ENCODE data around the gene DYRK1A.

Gene DYRK1A

DNA sequence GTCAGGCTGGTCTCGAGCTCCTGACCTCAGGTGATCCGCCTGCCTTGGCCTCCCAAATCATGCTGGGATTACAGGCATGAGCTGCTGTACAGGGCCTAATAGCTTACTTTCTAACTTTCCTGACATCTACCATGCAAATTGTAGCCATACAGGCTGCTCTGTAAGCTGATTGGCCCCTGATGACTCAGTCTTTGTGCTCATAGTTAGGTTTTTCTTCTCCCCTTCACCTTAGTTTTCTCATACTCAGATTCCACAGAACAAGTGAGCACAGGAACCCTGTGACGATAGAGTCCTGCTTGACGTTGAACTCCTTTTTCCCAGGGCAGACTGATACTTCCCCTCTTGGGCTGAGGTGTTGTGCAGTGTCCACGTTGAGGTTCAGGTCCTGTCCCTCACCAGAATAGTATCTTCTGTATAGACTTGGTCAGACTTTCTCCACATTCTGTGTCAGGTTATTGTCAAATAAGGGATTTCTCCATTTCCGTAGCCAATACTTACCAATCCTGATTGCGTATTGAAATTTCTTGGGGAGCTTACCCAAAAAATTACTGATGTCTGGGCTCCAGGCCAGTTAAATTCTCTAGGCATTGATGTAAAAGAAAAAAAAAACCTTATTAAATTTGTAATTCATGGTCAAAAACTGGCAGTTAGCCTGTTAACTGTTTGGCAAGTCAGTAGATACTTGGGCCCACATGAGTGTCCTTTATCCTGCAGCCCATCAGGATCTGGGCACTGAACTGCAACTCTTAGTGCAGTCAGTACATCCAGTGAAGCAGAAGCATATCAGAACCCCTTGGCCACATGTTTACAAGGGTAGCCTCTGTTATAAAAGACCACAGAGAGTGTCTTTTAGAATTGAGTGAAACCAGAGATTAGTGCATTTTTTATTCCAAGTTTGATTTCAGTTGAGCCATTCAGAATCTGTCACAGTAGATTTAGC is 118.2 kb downstream of the DYRK1A start:
- no peak for DNase-seq
- TF ChIP-seq, protein P1, sequence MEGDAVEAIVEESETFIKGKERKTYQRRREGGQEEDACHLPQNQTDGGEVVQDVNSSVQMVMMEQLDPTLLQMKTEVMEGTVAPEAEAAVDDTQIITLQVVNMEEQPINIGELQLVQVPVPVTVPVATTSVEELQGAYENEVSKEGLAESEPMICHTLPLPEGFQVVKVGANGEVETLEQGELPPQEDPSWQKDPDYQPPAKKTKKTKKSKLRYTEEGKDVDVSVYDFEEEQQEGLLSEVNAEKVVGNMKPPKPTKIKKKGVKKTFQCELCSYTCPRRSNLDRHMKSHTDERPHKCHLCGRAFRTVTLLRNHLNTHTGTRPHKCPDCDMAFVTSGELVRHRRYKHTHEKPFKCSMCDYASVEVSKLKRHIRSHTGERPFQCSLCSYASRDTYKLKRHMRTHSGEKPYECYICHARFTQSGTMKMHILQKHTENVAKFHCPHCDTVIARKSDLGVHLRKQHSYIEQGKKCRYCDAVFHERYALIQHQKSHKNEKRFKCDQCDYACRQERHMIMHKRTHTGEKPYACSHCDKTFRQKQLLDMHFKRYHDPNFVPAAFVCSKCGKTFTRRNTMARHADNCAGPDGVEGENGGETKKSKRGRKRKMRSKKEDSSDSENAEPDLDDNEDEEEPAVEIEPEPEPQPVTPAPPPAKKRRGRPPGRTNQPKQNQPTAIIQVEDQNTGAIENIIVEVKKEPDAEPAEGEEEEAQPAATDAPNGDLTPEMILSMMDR (IDR thresholded peaks at IDR 0.05; ENCODE audit: low read depth, low read length, missing control alignments): no peak
- H3K27me3 ChIP-seq (replicated peaks): no peaks in the 10 kb centered on the region
- peaks cover 2% of the 10 kb centered on the region for H3K36me3 ChIP-seq (replicated peaks)
- no peak overlapping the region for H3K27ac ChIP-seq
- in situ Hi-C loops (cut with HindIII; ENCODE audit: low pct_ligation_motif_present, low sequenced_read_pairs): no loop called here
- H3K4me3 ChIP-seq (ENCODE audit: low read depth, low read length): no peak overlapping the region

GRCh38 chr21:37489553-37489952 is 123.0 kb downstream of the DYRK1A start:
- Histone ChIP-seq H3K36me3 (replicated peaks) (peaks cover 2% of the 10 kb centered on the region), H3K4me3 (ENCODE audit: low read depth, low read length) (no peak overlapping the region), H3K27ac (no peak overlapping the region), H3K27me3 (replicated peaks) (no peaks in the 10 kb centered on the region)
- in situ Hi-C loops (cut with HindIII; ENCODE audit: low pct_ligation_motif_present, low sequenced_read_pairs): no loop called here
- TF ChIP-seq, protein P1 (IDR thresholded peaks at IDR 0.05; ENCODE audit: low read depth, low read length, missing control alignments): no peak
- no peak for DNase-seq

GRCh38 chr21:37490084-37490483 is 123.5 kb downstream of the DYRK1A start:
- TF ChIP-seq, protein P1 (IDR thresholded peaks at IDR 0.05; ENCODE audit: low read depth, low read length, missing control alignments): no peak
- Histone ChIP-seq H3K27ac (no peak overlapping the region), H3K4me3 (ENCODE audit: low read depth, low read length) (no peak overlapping the region), H3K36me3 (replicated peaks) (peaks cover 2% of the 10 kb centered on the region), H3K27me3 (replicated peaks) (no peaks in the 10 kb centered on the region)
- in situ Hi-C loops (cut with HindIII; ENCODE audit: low pct_ligation_motif_present, low sequenced_read_pairs): no loop called here
- no peak for DNase-seq

DNA sequence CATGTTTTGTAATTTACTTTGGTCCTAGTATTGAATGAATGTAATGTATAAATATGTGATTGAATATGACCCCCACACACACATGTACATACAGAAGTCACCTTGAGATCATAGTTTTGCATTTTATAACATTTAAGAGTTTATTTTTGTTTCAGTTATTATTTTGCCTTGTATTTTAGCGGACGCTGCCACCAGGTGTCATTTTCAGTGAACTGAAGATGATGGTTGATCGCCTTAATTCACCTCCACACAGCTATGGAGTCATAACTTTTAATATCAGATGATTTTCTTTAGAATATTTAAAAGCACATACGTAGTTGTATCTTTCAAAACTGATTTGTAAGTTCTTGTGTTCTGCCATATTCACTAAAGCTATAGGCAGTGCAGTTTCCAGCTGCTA is 130.4 kb downstream of the DYRK1A start:
- no peak for DNase-seq
- H3K36me3 ChIP-seq (replicated peaks): peaks cover 5% of the 10 kb centered on the region
- H3K27ac ChIP-seq: no peak overlapping the region
- no peaks in the 10 kb centered on the region for H3K27me3 ChIP-seq (replicated peaks)
- H3K4me3 ChIP-seq (ENCODE audit: low read depth, low read length): no peak overlapping the region
- TF ChIP-seq, protein P1 (IDR thresholded peaks at IDR 0.05; ENCODE audit: low read depth, low read length, missing control alignments): no peak
- in situ Hi-C loops (cut with HindIII; ENCODE audit: low pct_ligation_motif_present, low sequenced_read_pairs): no loop called here

DNA sequence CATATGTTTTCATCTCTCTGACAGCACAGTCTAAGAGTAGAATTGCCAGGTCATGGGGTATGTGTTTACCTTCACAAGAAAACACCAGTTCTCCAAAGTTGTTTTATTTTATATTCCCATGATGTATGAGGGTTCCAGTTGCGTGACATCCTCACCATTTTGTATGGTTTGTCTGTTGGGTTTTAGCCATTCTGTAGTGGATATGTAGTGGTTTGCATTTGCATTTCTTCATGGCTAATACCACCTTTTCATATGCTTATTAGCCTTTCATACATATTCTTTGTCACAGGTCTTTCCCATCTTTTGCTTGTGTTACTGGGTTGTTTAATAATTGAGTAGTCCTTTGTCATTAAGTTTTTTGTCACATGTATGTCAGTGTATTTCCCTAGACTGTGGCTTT is 132.1 kb downstream of the DYRK1A start:
- DNase-seq: no peak
- H3K27ac ChIP-seq: no peak overlapping the region
- H3K36me3 ChIP-seq (replicated peaks): peaks cover 5% of the 10 kb centered on the region
- no peak overlapping the region for H3K4me3 ChIP-seq (ENCODE audit: low read depth, low read length)
- in situ Hi-C loops (cut with HindIII; ENCODE audit: low pct_ligation_motif_present, low sequenced_read_pairs): no loop called here
- TF ChIP-seq, protein P1 (IDR thresholded peaks at IDR 0.05; ENCODE audit: low read depth, low read length, missing control alignments): no peak
- H3K27me3 ChIP-seq (replicated peaks): no peaks in the 10 kb centered on the region

All from brain microvascular endothelial cell (primary cell).